ENCODE measurements around the gene KCNA10.

DNA sequence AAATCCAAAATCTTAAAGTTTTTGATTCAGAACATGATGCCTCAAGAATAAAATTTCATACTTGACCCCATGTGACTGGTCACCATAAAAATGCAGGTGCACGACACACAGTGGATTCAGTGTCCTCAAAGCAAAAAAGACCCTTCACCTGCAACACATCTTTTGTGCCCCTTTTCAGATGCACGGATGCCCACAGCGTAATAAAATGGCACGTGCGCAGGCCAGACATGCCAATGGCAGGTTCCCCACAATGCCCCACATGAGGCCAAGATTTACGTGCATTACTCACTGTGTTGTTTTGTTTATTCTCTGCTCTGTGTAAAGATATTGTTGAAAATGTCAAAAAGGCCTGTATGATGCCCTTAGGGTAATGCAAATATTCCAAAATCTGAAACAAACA is 9.3 kb downstream of the KCNA10 start:
- TF ChIP-seq, protein P1, sequence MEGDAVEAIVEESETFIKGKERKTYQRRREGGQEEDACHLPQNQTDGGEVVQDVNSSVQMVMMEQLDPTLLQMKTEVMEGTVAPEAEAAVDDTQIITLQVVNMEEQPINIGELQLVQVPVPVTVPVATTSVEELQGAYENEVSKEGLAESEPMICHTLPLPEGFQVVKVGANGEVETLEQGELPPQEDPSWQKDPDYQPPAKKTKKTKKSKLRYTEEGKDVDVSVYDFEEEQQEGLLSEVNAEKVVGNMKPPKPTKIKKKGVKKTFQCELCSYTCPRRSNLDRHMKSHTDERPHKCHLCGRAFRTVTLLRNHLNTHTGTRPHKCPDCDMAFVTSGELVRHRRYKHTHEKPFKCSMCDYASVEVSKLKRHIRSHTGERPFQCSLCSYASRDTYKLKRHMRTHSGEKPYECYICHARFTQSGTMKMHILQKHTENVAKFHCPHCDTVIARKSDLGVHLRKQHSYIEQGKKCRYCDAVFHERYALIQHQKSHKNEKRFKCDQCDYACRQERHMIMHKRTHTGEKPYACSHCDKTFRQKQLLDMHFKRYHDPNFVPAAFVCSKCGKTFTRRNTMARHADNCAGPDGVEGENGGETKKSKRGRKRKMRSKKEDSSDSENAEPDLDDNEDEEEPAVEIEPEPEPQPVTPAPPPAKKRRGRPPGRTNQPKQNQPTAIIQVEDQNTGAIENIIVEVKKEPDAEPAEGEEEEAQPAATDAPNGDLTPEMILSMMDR (conservative IDR thresholded peaks at IDR 0.05; ENCODE audit: low read length), result no peak
- TF ChIP-seq EZH2phosphoT487 (IDR thresholded peaks at IDR 0.05; ENCODE audit: borderline replicate concordance, low read depth, low read length), result no peak
